MM.1S (cell line): ENCODE results near the gene MPZ.

Experiments
- DNase-seq: peaks from one replicate; pipeline ENCODE4 v3.0.0-alpha.2; 2015
- H2AFZ ChIP-seq: fragments of 300-600 bp; sonication (generic); 2 replicates; pipeline ENCODE4 v1.6.0; 2016; ENCODE audit warnings: antibody characterized with exemption, low read length
- H3F3A ChIP-seq: fragments of 300-600 bp; sonication (generic); 2 replicates; pipeline ENCODE4 v1.6.1; 2016; ENCODE audit warnings: mild to moderate bottlenecking, antibody characterized with exemption, low read length, moderate library complexity, mixed read lengths; ENCODE audit not compliant: insufficient read depth
- H3K27ac ChIP-seq: fragments of 300-600 bp; sonication (generic); 2 replicates; pipeline ENCODE4 v1.5.1; 2016; ENCODE audit warnings: mild to moderate bottlenecking, low read length
- H3K27me3 ChIP-seq: fragments of 300-600 bp; sonication (generic); replicated peaks from 2 replicates; pipeline ENCODE4 v1.6.0; 2016; ENCODE audit warnings: low read length; ENCODE audit not compliant: insufficient read depth
- H3K36me3 ChIP-seq: fragments of 300-600 bp; sonication (generic); replicated peaks from 2 replicates; pipeline ENCODE4 v1.6.1; 2016; ENCODE audit warnings: mild to moderate bottlenecking, low read length, mixed read lengths; ENCODE audit not compliant: insufficient read depth
- H3K4me1 ChIP-seq: fragments of 300-600 bp; sonication (generic); 2 replicates; pipeline ENCODE4 v1.6.1; 2016; ENCODE audit warnings: low read length, mixed read lengths
- H3K4me2 ChIP-seq: fragments of 300-600 bp; sonication (generic); 2 replicates; pipeline ENCODE4 v1.6.0; 2016; ENCODE audit warnings: low read depth, low read length
- H3K4me3 ChIP-seq: fragments of 300-600 bp; sonication (generic); 2 replicates; pipeline ENCODE4 v1.5.1; 2016; ENCODE audit warnings: low read length, mixed read lengths
- H3K79me2 ChIP-seq: fragments of 300-600 bp; sonication (generic); 2 replicates; pipeline ENCODE4 v1.6.1; 2016; ENCODE audit warnings: mixed run types, low read length, mixed read lengths
- H3K9ac ChIP-seq: fragments of 300-600 bp; sonication (generic); 2 replicates; pipeline ENCODE4 v1.6.1; 2016; ENCODE audit warnings: low read length, mixed read lengths
- H3K9me2 ChIP-seq: fragments of 300-600 bp; sonication (generic); replicated peaks from 2 replicates; pipeline ENCODE4 v1.6.1; 2016; ENCODE audit warnings: mild to moderate bottlenecking, low read length, mixed read lengths; ENCODE audit not compliant: insufficient read depth
- H3K9me3 ChIP-seq: fragments of 300-600 bp; sonication (generic); replicated peaks from 2 replicates; pipeline ENCODE4 v1.6.1; 2016; ENCODE audit warnings: mild to moderate bottlenecking, low read length, mixed read lengths; ENCODE audit not compliant: insufficient read depth
- H4K20me1 ChIP-seq: fragments of 300-600 bp; sonication (generic); 2 replicates; pipeline ENCODE4 v1.6.1; 2016; ENCODE audit warnings: mild to moderate bottlenecking, low read length, moderate library complexity, mixed read lengths; ENCODE audit not compliant: insufficient read depth
- EZH2 ChIP-seq: fragments of 300-600 bp; sonication (generic); optimal IDR thresholded peaks from 2 replicates; pipeline ENCODE3; 2017; ENCODE audit warnings: low read depth, mild to moderate bottlenecking, antibody characterized with exemption, low read length, mixed read lengths
- EZH2phosphoT487 ChIP-seq: fragments of 300-600 bp; sonication (generic); IDR thresholded peaks from 2 replicates; pipeline ENCODE4 v1.6.1; 2018; ENCODE audit warnings: antibody characterized with exemption, low read length
- TF ChIP-seq, protein P1 (sequence below): fragments of 300-600 bp; sonication (generic); IDR thresholded peaks from 2 replicates; pipeline ENCODE4 v1.5.1; 2016; ENCODE audit warnings: antibody characterized with exemption, low read length, mixed read lengths

MPZ gene

DNA sequence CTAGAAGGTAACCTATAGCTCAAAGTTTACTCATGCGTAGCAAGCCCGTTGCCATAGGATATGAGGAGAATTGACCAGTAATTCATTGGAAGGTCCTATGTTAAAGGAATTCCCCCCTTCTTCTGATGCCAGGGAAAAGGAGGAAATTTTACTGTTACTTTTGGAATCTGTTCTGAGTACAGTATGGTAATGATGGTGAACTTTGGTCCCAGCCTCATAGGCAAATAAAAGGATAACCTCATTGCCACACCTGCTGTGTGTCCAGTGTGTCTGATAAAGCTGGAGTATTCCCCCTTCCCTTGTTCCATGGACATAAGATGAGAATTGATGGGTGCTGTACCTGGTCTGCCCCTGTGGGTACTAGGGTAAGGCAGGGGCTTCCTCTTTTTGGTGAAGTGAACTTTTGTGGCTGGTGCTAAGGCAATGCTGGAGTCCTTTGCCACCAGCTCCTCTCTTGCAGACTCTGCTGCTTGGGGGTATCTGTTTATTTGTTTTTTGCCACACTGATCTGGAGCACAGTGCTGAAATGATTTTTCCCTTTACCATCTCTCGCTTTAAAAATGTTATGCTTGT lies 22.2 kb downstream of the MPZ start:
- no peaks in the 10 kb centered on the region for H3K4me1 ChIP-seq
- H3K9me2 ChIP-seq = no peaks in the 10 kb centered on the region
- no peak overlapping the region for H3K4me3 ChIP-seq
- H3K27ac ChIP-seq = no peak overlapping the region
- TF ChIP-seq EZH2 = no peak
- TF ChIP-seq, protein P1, sequence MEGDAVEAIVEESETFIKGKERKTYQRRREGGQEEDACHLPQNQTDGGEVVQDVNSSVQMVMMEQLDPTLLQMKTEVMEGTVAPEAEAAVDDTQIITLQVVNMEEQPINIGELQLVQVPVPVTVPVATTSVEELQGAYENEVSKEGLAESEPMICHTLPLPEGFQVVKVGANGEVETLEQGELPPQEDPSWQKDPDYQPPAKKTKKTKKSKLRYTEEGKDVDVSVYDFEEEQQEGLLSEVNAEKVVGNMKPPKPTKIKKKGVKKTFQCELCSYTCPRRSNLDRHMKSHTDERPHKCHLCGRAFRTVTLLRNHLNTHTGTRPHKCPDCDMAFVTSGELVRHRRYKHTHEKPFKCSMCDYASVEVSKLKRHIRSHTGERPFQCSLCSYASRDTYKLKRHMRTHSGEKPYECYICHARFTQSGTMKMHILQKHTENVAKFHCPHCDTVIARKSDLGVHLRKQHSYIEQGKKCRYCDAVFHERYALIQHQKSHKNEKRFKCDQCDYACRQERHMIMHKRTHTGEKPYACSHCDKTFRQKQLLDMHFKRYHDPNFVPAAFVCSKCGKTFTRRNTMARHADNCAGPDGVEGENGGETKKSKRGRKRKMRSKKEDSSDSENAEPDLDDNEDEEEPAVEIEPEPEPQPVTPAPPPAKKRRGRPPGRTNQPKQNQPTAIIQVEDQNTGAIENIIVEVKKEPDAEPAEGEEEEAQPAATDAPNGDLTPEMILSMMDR = no peak
- no peak for TF ChIP-seq EZH2phosphoT487
- no peak overlapping the region for H2AFZ ChIP-seq
- no peaks in the 10 kb centered on the region for H3K36me3 ChIP-seq
- no peak overlapping the region for H3K9ac ChIP-seq
- H3K27me3 ChIP-seq = peaks cover 19% of the 10 kb centered on the region
- no peak for DNase-seq
- H3F3A ChIP-seq = no peaks in the 10 kb centered on the region
- no peaks in the 10 kb centered on the region for H3K9me3 ChIP-seq
- H3K4me2 ChIP-seq = no peak overlapping the region
- no peaks in the 10 kb centered on the region for H3K79me2 ChIP-seq
- H4K20me1 ChIP-seq = no peaks in the 10 kb centered on the region

DNA sequence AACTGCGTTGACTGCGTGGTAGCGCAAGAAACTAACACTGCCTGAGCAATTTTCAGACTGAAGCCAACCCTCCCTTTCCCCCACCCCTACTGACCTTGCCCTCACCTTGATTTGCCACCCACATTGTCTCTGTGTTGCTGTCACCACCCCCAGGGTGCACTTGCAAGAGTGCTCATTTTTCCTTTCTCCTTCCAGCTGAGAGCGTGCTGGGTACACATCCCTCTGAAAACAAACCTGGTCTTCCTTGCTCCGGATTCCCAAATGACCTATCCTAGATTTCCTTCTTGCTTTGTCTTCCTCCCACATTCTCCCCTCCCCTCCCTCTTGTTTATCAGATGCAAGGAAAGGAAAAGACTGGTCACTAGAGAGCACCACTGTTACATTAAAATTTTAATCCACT lies 24.2 kb downstream of the MPZ start:
- H3F3A ChIP-seq = no peaks in the 10 kb centered on the region
- TF ChIP-seq EZH2phosphoT487 (no peak), EZH2 (no peak)
- TF ChIP-seq, protein P1 = no peak
- H3K9ac ChIP-seq = no peak overlapping the region
- H3K4me1 ChIP-seq = no peaks in the 10 kb centered on the region
- H3K27me3 ChIP-seq = peaks cover 22% of the 10 kb centered on the region
- no peak overlapping the region for H3K4me3 ChIP-seq
- H4K20me1 ChIP-seq = no peaks in the 10 kb centered on the region
- no peaks in the 10 kb centered on the region for H3K36me3 ChIP-seq
- no peaks in the 10 kb centered on the region for H3K9me2 ChIP-seq
- no peaks in the 10 kb centered on the region for H3K79me2 ChIP-seq
- H3K9me3 ChIP-seq = no peaks in the 10 kb centered on the region
- no peak for DNase-seq
- H2AFZ ChIP-seq = no peak overlapping the region
- H3K27ac ChIP-seq = no peak overlapping the region
- no peak overlapping the region for H3K4me2 ChIP-seq

DNA sequence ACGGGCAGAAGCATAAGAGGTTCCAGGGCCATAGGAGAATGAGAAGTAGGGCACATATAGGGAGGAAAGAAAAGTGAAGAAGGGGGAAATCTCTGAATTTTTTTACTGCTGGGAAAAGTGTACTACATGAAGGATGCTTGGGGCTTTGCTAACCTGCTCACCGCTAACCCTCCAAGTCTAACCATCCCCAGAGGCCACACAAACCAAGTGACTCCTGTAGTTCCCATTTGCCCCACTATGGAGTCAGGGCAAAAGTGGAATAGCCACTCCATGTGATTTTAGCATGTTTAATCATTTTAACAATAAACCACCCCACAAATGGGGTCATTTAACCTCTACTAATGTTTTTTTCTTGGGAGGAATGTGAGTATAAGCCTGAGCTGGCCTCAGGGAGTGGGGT lies 24.7 kb downstream of the MPZ start:
- Histone ChIP-seq H3K9ac (no peak overlapping the region), H2AFZ (no peak overlapping the region), H3F3A (no peaks in the 10 kb centered on the region), H3K4me3 (no peak overlapping the region), H3K4me1 (no peaks in the 10 kb centered on the region), H3K27ac (no peak overlapping the region), H3K36me3 (no peaks in the 10 kb centered on the region), H4K20me1 (no peaks in the 10 kb centered on the region), H3K9me2 (no peaks in the 10 kb centered on the region), H3K79me2 (no peaks in the 10 kb centered on the region), H3K27me3 (peaks cover 22% of the 10 kb centered on the region), H3K9me3 (no peaks in the 10 kb centered on the region), H3K4me2 (no peak overlapping the region)
- DNase-seq = no peak
- TF ChIP-seq, protein P1 = no peak
- TF ChIP-seq EZH2 = no peak
- TF ChIP-seq EZH2phosphoT487 = no peak
